Stomach (tissue), 9 donors: ENCODE measurements around the gene ROBO1. TPM values are rescaled to one million over a fixed set of nuclear protein-coding genes. Genes with fewer than 3 reads are reported as not detected.

Source experiments
- DNase-seq, 2 donors: peaks; one replicate each; pipeline versions ENCODE4 v3.0.0 to v3.0.0-alpha.2; 2013 to 2019
- H3K27ac ChIP-seq, 5 donors: fragments of 200-600 bp in 4 of 5; sonication (generic) in 4 of 5; one replicate each; pipeline ENCODE4 v1.5.1; 2013 to 2019; ENCODE audit warnings: mild to moderate bottlenecking in 1 of 5, moderate library complexity in 1 of 5
- H3K27me3 ChIP-seq, 3 donors: fragments of 200-600 bp; sonication (generic); one replicate each; pipeline ENCODE4 v1.5.1; 2017 to 2019; ENCODE audit warnings: mixed run types in 1 of 3
- H3K36me3 ChIP-seq, 4 donors: fragments of 200-600 bp; sonication (generic); 1 replicate in 3 of 4; 2 replicates in 1 of 4; pipeline ENCODE4 v1.5.1; 2016 to 2019
- H3K4me1 ChIP-seq, 4 donors: fragments of 200-600 bp; sonication (generic); one replicate each; pipeline ENCODE4 v1.5.1; 2016 to 2019
- H3K4me3 ChIP-seq, 4 donors: fragments of 200-600 bp; sonication (generic) in 3 of 4; one replicate each; pipeline ENCODE4 v1.5.1; 2016 to 2019; ENCODE audit warnings: mild to moderate bottlenecking in 1 of 4
- H3K9me3 ChIP-seq, 4 donors: fragments of 200-600 bp; sonication (generic); one replicate each; pipeline ENCODE4 v1.5.1; 2016 to 2019
- EP300 ChIP-seq: sonication (generic); formaldehyde crosslinking; IDR thresholded peaks from one replicate; pipeline ENCODE4 v1.6.1; 2017; ENCODE audit warnings: antibody characterized with exemption
- POLR2A ChIP-seq, 4 donors: fragments of 450-650 bp; IDR thresholded peaks; one replicate each; pipeline ENCODE4 v1.6.1; 2016; ENCODE audit warnings: antibody characterized with exemption in 4 of 4, control low read depth in 2 of 4, mild to moderate bottlenecking in 1 of 4, moderate library complexity in 1 of 4
- POLR2AphosphoS5 ChIP-seq, 3 donors: sonication (generic); formaldehyde crosslinking; IDR thresholded peaks; one replicate each; pipeline ENCODE4 v1.6.1; 2016; ENCODE audit warnings: antibody characterized with exemption in 3 of 3
- WGBS, 5 donors: extraction: QIAGEN DNeasy Blood & Tissue Kit in 3 of 5; methylation state at CpG; one replicate each; pipeline versions ENCODE4 v1.1.5 to v1.1.7; 2013 to 2018; 5-methylcytosine and 5-hydroxymethylcytosine counted together
- intact Hi-C: fragments of 100-400 bp; cut with DNase I; formaldehyde crosslinking; loops from one replicate; pipeline ENCODE4 v1.15.1; 2023; ENCODE audit warnings: low total_unique reads
- polyA plus RNA-seq, 3 donors: library from polyadenylated mRNA; stranded (reverse); fragments of 200-250 nt; gene quantifications; one replicate each; pipeline ENCODE4 v1.2.3, GENCODE V29; 2013
- total RNA-seq, 5 donors: library from RNA; depleted of rRNA; stranded (reverse); fragments of >200 nt; gene quantifications; one replicate each; pipeline versions ENCODE4 v1.1.0 to v1.2.3, GENCODE V29; 2014 to 2016
- TF ChIP-seq, protein P1 (sequence below), 7 experiments: fragments of 450-650 bp in 4 of 7; fragments of 200-600 bp in 3 of 7; sonication (generic) in 3 of 7; IDR thresholded peaks; one replicate each; pipeline ENCODE4 v1.5.1; 2016 to 2019; ENCODE audit warnings: antibody characterized with exemption in 7 of 7, control low read depth in 2 of 7, mild to moderate bottlenecking in 1 of 7
- donor health status: healthy with polysubstance abuse.
- donor health status: Bipolar disorder and iron deficiency.
- donor health status: healthy.

ROBO1 gene
- total and polyA plus RNA-seq, 8 donors = 2.0 to 174 (median 4.5) TPM

DNA sequence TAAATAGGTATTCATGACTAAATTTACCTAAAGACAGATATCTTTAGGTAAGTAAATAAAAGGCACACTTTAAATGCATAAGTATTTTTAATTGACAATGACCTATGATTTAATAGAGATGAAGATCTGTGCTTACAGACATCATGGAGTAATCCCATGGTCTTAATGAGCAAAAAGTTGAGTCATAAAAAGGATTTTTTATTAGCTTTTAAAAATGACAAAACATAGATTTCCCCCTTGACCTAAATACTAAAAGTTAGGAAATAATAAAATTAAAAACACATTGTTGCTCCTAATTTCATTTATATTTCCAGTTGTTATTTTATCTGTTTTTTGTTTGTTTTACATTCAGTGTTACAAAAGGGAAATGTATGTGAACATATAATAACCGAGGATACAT lies 1005.7 kb downstream of the ROBO1 start:
- 73 to 88% (median 80%) methylated on average over 1 of the region's 1 CpG for WGBS, 5 donors

DNA sequence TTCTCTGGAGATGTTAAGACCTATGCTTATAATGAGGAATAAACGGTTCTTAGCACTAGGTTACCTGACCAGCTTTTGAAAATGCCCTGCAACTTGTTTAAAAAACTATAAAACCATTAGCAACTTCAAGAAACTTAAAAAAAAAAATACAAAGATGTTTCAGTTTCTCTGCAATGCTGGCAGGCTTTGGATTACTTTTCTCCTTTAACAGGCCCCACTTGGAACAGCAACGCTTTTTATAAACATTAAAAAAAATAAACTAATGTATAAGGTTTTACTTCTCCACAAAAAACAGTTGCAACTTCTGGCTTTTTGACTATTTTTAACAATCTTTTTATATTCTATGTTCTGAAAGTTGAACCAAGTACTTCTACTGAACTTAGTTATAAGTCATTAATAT lies 1006.7 kb downstream of the ROBO1 start:
- H3K27me3 ChIP-seq = no peaks in the 10 kb centered on the region
- H3K27ac ChIP-seq = no peak overlapping the region
- no peaks in the 10 kb centered on the region for H3K36me3 ChIP-seq
- H3K4me1 ChIP-seq = no peaks in the 10 kb centered on the region
- no peak overlapping the region for H3K4me3 ChIP-seq
- DNase-seq = peak in 1 of 2 donors; percentile 33
- TF ChIP-seq, protein P1, sequence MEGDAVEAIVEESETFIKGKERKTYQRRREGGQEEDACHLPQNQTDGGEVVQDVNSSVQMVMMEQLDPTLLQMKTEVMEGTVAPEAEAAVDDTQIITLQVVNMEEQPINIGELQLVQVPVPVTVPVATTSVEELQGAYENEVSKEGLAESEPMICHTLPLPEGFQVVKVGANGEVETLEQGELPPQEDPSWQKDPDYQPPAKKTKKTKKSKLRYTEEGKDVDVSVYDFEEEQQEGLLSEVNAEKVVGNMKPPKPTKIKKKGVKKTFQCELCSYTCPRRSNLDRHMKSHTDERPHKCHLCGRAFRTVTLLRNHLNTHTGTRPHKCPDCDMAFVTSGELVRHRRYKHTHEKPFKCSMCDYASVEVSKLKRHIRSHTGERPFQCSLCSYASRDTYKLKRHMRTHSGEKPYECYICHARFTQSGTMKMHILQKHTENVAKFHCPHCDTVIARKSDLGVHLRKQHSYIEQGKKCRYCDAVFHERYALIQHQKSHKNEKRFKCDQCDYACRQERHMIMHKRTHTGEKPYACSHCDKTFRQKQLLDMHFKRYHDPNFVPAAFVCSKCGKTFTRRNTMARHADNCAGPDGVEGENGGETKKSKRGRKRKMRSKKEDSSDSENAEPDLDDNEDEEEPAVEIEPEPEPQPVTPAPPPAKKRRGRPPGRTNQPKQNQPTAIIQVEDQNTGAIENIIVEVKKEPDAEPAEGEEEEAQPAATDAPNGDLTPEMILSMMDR (IDR thresholded peaks at IDR 0.05) = no peak
- TF ChIP-seq POLR2AphosphoS5 (IDR thresholded peaks at IDR 0.05) (no peak), EP300 (no peak), POLR2A (IDR thresholded peaks at IDR 0.05) (no peak)
- intact Hi-C loops = no loop called here
- 31 to 50% (median 39%) methylated on average over 2 of the region's 2 CpGs for WGBS, 5 donors
- no peaks in the 10 kb centered on the region for H3K9me3 ChIP-seq

More for the DNA sequence above, 1005.7 kb downstream of the ROBO1 start:
- TF ChIP-seq EP300 (no peak), POLR2A (IDR thresholded peaks at IDR 0.05) (no peak), POLR2AphosphoS5 (IDR thresholded peaks at IDR 0.05) (no peak)
- TF ChIP-seq, protein P1 (IDR thresholded peaks at IDR 0.05) = no peak
- H3K4me1 ChIP-seq = no peaks in the 10 kb centered on the region
- no peaks in the 10 kb centered on the region for H3K9me3 ChIP-seq
- no peak overlapping the region for H3K4me3 ChIP-seq
- H3K27me3 ChIP-seq = no peaks in the 10 kb centered on the region
- no peaks in the 10 kb centered on the region for H3K36me3 ChIP-seq
- intact Hi-C loops = no loop called here
- no peak overlapping the region for H3K27ac ChIP-seq
- DNase-seq = no peak

DNA sequence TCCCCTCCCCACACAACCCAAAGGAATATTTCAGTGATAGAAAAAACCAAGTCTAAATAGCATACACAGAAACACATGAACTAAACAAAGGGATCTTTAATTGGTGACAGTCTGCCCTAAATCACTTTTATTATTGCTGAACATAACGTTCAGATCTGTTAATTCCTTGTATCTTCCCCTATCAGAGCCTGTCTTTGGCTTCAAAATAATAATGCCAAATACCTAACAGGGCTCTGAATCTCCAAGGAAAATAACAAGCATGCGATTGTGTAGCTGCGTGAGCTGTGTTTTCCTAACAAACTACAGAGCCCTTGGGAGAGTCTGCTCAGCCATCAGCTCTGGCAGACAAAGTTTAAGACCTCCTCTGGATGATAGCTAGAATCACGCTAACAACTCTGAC lies 1010.1 kb downstream of the ROBO1 start:
- no peaks in the 10 kb centered on the region for H3K9me3 ChIP-seq
- no peaks in the 10 kb centered on the region for H3K36me3 ChIP-seq
- no peaks in the 10 kb centered on the region for H3K4me1 ChIP-seq
- TF ChIP-seq POLR2A (IDR thresholded peaks at IDR 0.05) = no peak
- no peak for TF ChIP-seq POLR2AphosphoS5 (IDR thresholded peaks at IDR 0.05)
- TF ChIP-seq, protein P1 (IDR thresholded peaks at IDR 0.05) = no peak
- no peak for TF ChIP-seq EP300
- DNase-seq = peak in 1 of 2 donors; percentile 8
- no peaks in the 10 kb centered on the region for H3K27me3 ChIP-seq
- 66 to 75% (median 73%) methylated on average over 4 of the region's 4 CpGs for WGBS, 5 donors
- intact Hi-C loops = no loop called here
- H3K27ac ChIP-seq = no peak overlapping the region
- H3K4me3 ChIP-seq = no peak overlapping the region

DNA sequence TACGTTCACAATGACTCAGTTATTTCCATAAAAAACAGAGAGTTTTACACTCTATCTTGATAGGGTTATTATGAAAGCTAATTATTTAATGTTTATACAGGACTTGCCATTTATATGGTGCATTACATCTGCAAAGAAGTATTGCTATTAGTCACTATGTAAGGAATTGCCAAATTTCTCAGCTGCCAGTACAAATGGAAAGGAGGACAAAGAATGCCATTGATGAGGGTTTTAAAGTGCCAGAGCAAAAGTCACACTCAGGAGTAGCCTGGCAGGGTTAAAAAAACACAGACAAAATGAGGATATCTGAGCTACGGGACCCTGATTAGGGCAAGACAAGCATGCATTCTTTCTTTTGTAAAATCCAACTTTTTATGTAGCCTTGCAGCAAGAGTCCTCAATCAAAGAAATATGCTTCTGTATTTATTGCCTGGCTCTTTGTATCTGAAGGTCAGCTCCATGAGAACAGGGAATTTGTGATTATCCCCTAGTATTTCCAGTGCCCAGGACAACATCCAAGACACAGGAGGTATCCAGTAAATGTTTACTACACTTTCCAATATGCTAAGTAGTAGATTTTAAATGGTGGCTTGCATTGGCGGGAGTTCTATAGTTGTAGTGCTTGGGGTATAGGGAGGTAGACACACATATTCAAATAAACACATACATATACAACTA lies 1013.6 kb downstream of the ROBO1 start:
- H3K4me1 ChIP-seq = no peaks in the 10 kb centered on the region
- H3K36me3 ChIP-seq = no peaks in the 10 kb centered on the region
- H3K27ac ChIP-seq = no peak overlapping the region
- DNase-seq = peak in 1 of 2 donors; percentile 30
- no peak for TF ChIP-seq EP300
- no peak for TF ChIP-seq POLR2AphosphoS5 (IDR thresholded peaks at IDR 0.05)
- TF ChIP-seq, protein P1 (IDR thresholded peaks at IDR 0.05) = no peak
- no peak for TF ChIP-seq POLR2A (IDR thresholded peaks at IDR 0.05)
- no peaks in the 10 kb centered on the region for H3K27me3 ChIP-seq
- intact Hi-C loops = no loop called here
- no peak overlapping the region for H3K4me3 ChIP-seq
- H3K9me3 ChIP-seq = no peaks in the 10 kb centered on the region
- 47 to 64% (median 53%) methylated on average over 3 of the region's 3 CpGs for WGBS, 5 donors
